Measurements from ENCODE around the gene LMNB1. TPM values are rescaled to one million over a fixed set of nuclear protein-coding genes. Genes with fewer than 3 reads are reported as not detected.

Gene LMNB1
- total and polyA plus RNA-seq, 11 donors: 0.27 to 27.8 (median 1.8) TPM

DNA sequence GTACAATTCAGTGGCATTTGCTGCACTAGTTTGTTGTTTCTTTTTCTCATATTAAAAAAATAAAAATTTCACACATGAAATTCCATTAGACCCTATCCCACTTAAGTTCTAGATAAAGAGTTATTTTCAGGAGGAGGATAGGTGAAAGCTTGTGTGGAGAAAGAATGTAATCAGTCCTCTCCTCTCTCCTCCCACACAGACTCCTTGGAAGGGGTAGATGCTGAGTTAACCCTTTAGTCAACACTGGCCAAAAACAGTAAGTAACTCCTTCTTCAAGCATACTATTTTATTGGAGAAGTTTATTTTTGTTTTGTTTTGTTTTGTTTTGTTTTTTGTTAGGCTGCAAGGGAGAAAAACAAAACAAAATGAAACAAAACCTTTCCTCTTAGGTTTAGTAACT, 30.6 kb upstream of the LMNB1 start:
- intact Hi-C loops (cut with DNase I): no loop called here
- no peak for DNase-seq
- Histone ChIP-seq H3K4me3 (no peak overlapping the region), H3K36me3 (no peaks in the 10 kb centered on the region), H3K27ac (no peak overlapping the region), H3K9me3 (no peaks in the 10 kb centered on the region), H3K4me1 (peaks cover 0 to 13% (median 0%) of the 10 kb centered on the region in 12 donors), H3K27me3 (peaks cover 0 to 13% (median 0%) of the 10 kb centered on the region in 9 donors)
- no peak for ATAC-seq
- TF ChIP-seq, protein P1, sequence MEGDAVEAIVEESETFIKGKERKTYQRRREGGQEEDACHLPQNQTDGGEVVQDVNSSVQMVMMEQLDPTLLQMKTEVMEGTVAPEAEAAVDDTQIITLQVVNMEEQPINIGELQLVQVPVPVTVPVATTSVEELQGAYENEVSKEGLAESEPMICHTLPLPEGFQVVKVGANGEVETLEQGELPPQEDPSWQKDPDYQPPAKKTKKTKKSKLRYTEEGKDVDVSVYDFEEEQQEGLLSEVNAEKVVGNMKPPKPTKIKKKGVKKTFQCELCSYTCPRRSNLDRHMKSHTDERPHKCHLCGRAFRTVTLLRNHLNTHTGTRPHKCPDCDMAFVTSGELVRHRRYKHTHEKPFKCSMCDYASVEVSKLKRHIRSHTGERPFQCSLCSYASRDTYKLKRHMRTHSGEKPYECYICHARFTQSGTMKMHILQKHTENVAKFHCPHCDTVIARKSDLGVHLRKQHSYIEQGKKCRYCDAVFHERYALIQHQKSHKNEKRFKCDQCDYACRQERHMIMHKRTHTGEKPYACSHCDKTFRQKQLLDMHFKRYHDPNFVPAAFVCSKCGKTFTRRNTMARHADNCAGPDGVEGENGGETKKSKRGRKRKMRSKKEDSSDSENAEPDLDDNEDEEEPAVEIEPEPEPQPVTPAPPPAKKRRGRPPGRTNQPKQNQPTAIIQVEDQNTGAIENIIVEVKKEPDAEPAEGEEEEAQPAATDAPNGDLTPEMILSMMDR (IDR thresholded peaks at IDR 0.05): no peak
- TF ChIP-seq POLR2A (IDR thresholded peaks at IDR 0.05): no peak

DNA sequence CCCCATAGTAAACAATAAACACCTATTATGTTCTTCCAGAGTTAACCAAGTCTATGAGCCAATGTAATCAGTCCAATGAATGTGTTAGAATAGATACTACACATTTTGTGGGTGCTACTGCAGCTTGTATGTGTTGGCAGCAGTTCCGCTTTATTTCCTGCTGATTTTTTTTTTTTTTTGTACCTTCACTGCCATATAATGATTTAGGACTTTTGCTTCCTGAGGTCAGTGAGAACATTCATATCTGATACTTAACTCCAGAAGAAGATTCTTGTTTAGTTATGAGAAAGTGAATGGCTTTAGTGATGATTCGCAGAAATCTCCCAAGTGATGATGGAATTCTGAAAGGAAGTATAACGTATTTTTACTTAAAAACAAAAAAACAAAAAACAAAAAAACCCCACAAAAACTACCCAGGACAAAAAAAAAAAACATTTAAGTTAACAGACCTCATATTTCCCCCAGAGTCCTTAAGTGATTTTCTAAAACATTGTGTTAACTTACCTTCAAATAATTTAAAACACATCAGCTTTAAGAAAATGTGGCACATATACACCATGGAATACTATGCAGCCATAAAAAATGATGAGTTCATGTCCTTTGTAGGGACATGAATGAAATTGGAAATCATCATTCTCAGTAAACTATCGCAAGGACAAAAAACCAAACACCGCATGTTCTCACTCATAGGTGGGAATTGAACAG, 24.7 kb upstream of the LMNB1 start:
- ATAC-seq: no peak
- Histone ChIP-seq H3K27me3 (peaks cover 0 to 13% (median 0%) of the 10 kb centered on the region in 9 donors), H3K4me1 (peaks cover 0 to 20% (median 0%) of the 10 kb centered on the region in 12 donors), H3K27ac (no peak overlapping the region), H3K4me3 (no peak overlapping the region), H3K9me3 (no peaks in the 10 kb centered on the region), H3K36me3 (no peaks in the 10 kb centered on the region)
- intact Hi-C loops (cut with DNase I): no loop called here
- TF ChIP-seq, protein P1 (IDR thresholded peaks at IDR 0.05): no peak
- no peak for TF ChIP-seq POLR2A (IDR thresholded peaks at IDR 0.05)
- WGBS, 4 donors: 84 to 91% (median 88%) methylated on average over 3 to 5 of the region's 5 CpGs
- no peak for DNase-seq

DNA sequence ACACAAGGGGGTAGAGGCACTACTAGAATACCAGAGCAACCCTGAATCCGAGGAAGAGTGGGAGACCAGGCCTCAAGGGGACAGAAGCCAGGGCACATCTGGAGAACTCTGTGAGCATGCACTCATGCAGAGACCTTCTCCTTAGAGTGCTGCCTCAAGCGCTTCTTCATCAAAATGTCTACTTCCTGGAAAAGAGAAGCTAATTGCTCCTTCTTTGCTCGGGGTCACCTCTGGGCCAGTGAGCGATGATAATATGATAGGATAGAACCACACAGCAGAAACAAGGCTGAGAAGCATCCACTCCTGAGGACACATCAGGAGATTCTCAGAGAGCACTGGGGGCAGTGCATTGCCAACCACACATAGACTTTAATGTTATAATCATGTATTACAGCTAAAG, 23.7 kb upstream of the LMNB1 start:
- ATAC-seq (no peak), DNase-seq (no peak)
- TF ChIP-seq, protein P1 (IDR thresholded peaks at IDR 0.05): no peak
- no peak for TF ChIP-seq POLR2A (IDR thresholded peaks at IDR 0.05)
- H3K27me3 ChIP-seq: peaks cover 0 to 13% (median 0%) of the 10 kb centered on the region in 9 donors
- H3K27ac ChIP-seq: peak overlapping the region in 1 of 12 donors; percentile 28
- no peak overlapping the region for H3K4me3 ChIP-seq
- H3K36me3 ChIP-seq: no peaks in the 10 kb centered on the region
- peaks cover 0 to 16% (median 0%) of the 10 kb centered on the region in 12 donors for H3K4me1 ChIP-seq
- WGBS, 4 donors: 60 to 78% (median 66%) methylated on average over 4 of the region's 4 CpGs
- intact Hi-C loops (cut with DNase I): no loop called here
- no peaks in the 10 kb centered on the region for H3K9me3 ChIP-seq

DNA sequence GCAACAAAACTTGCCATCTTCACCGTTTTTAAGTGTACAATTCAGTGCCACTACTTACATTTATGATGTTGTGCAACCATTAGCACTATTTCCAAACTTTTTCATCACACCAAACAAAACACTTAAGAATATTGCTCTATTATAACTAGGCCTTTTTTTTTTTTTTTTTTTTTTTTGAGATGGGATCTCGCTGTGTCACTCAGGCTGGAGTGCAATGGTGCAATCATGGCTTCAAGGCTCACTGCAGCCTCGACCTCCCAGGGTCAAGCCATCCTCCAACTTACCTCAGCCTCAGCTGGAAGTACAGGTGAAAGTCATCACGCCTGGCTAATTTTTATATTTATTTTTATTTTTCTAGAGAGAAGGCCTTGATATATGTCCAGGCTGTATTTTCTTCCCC, 22.3 kb upstream of the LMNB1 start:
- ATAC-seq: no peak
- Histone ChIP-seq H3K36me3 (no peaks in the 10 kb centered on the region), H3K4me1 (peaks cover 0 to 21% (median 0%) of the 10 kb centered on the region in 12 donors), H3K27ac (no peak overlapping the region), H3K4me3 (no peak overlapping the region), H3K9me3 (no peaks in the 10 kb centered on the region), H3K27me3 (peaks cover 0 to 12% (median 0%) of the 10 kb centered on the region in 9 donors)
- WGBS, 4 donors: 78 to 88% (median 87%) methylated on average over 4 of the region's 4 CpGs
- intact Hi-C loops (cut with DNase I): no loop called here
- no peak for DNase-seq
- TF ChIP-seq, protein P1 (IDR thresholded peaks at IDR 0.05): no peak
- no peak for TF ChIP-seq POLR2A (IDR thresholded peaks at IDR 0.05)
